ENCODE measurements around the gene ZNF57.
A peak's percentile ranks its signal among the peaks of the same experiment; 100 is the strongest.
"Not testable (repeated sequence)": the region's sequence is repeated elsewhere in the genome, so short reads cannot be mapped to it uniquely, and the experiment has no call there.

ZNF57 gene

GRCh38 chr19:2960120-2960519 is 59.4 kb downstream of the ZNF57 start:
- no peak for TF ChIP-seq CTCF (IDR thresholded peaks at IDR 0.05; ENCODE audit: borderline replicate concordance, insufficient read depth, low read depth, low read length)
- no peak overlapping the region for H3K4me3 ChIP-seq (ENCODE audit: low read depth, low read length)

GRCh38 chr19:2962018-2962670 is 61.4 kb downstream of the ZNF57 start:
- H3K4me3 ChIP-seq (ENCODE audit: low read depth, low read length) = no peak overlapping the region
- TF ChIP-seq CTCF (IDR thresholded peaks at IDR 0.05; ENCODE audit: borderline replicate concordance, insufficient read depth, low read depth, low read length) = peak; percentile 57; the same call in 1 of the 2 replicates

- TF ChIP-seq CTCF (IDR thresholded peaks at IDR 0.05; ENCODE audit: borderline replicate concordance, insufficient read depth, low read depth, low read length) = no peak
- no peak overlapping the region for H3K4me3 ChIP-seq (ENCODE audit: low read depth, low read length)
These were observed 62.4 kb downstream of the ZNF57 start for GRCh38 chr19:2963122-2963521.

GRCh38 chr19:2963631-2964030 is 62.9 kb downstream of the ZNF57 start:
- not testable (repeated sequence) for H3K4me3 ChIP-seq (ENCODE audit: low read depth, low read length)

GRCh38 chr19:2964874-2965273 is 64.1 kb downstream of the ZNF57 start:
- no peak overlapping the region for H3K4me3 ChIP-seq (ENCODE audit: low read depth, low read length)
- TF ChIP-seq CTCF (IDR thresholded peaks at IDR 0.05; ENCODE audit: borderline replicate concordance, insufficient read depth, low read depth, low read length) = no peak

DNA sequence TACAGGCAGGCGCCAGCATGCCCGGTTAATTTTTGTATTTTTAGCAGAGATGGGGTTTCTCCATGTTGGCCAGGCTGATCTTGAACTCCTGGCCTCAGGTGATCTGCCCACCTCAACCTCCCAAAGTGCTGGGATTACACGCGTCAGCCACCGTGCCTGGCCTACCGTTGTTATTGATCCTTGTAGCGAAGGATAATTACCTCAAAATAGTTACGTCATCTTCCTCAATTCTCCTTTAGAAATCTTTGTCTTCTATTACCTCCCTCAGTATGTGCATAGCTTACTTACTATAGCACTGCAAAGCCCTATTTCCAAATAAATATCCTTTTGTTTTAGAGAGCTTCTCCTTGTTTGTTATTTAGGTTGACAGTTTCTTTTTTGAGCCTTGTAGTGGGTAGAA is 67.2 kb downstream of the ZNF57 start:
- no peak overlapping the region for H3K4me3 ChIP-seq (ENCODE audit: low read depth, low read length)
- no peak for TF ChIP-seq CTCF (IDR thresholded peaks at IDR 0.05; ENCODE audit: borderline replicate concordance, insufficient read depth, low read depth, low read length)

All from GM12875 (cell line).